HG03039 (cell line): ENCODE measurements around the gene TIMP2.
"Not testable (repeated sequence)": the region's sequence is repeated elsewhere in the genome, so short reads cannot be mapped to it uniquely, and the experiment has no call there.

ENCODE experiments used
- ATAC-seq: cut with Tn5 transposase; IDR thresholded peaks from one replicate; pipeline ENCODE4 v1.9.1; 2021; ENCODE audit warnings: mild to moderate bottlenecking, moderate library complexity; ENCODE audit not compliant: unreplicated experiment

TIMP2 gene

GRCh38 chr17:78908426-78908825, 16.8 kb downstream of the TIMP2 start:
- ATAC-seq, result no peak

DNA sequence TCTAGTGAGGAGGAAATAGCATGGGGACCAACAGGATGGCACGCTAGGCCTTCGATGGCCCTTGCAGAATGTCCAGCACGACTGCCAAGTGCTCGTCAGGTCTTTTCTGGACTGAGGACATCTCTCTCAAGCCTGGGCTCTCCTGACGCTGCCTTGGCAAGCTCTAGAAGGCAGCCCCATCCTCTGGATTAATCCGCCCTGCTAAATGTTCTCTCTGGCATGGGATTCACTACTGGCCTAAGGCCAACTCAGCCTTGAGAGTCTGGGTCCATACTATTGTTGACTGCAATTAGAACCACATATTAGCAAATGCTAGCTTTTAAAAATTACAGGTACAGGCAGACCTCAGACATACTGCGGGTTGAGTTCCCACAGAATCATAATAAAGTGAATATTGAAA, 19.6 kb downstream of the TIMP2 start:
- ATAC-seq, result no peak

GRCh38 chr17:78905116-78905515, 20.1 kb downstream of the TIMP2 start:
- no peak for ATAC-seq

GRCh38 chr17:78904371-78904770, 20.8 kb downstream of the TIMP2 start:
- no peak for ATAC-seq

GRCh38 chr17:78903101-78903779, 21.9 kb downstream of the TIMP2 start, which contains the start of gene CEP295NL:
Gene CEP295NL, minus strand, starts transcription at chr17:78903201. Its CDS starts 1,373 bp downstream, at chr17:78901828.
- ATAC-seq, result no peak

DNA sequence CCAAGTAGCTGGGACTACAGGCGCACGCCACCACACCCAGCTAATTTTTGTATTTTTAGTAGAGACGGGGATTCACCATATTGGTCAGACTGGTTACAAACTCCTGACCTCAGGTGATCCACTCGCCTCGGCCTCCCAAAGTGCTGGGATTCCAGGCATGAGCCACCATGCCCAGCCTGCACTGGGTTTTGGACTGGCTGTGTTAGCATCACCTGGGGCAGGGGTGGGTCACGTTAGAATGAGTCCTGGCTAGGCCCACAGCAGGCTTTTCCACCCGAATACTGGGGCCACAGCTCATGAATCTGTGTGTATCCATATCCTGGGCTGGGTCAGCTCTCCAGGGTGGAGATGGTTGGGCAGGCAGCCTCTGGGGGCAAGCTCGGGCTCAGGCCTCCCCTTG, 23.0 kb downstream of the TIMP2 start:
- ATAC-seq, result not testable (repeated sequence)

DNA sequence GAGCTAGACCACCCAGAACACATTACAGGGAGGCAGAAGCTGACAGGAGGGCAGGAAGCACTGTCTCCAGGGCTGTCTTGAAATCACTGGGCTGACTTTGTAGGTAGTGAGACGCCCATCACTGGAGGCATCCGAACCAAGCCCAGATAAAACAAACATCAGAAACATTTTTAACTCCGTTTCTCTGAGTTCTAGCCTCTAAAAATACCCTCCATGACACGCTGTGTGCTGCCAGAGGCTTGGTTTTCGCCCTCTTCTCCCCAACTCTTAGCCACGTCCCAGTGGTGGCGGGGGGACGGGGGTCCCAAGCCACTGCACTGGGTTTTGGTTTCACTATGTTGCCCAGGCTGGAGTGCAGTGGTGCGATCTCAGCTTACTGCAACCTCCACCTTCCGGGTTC, 23.4 kb downstream of the TIMP2 start:
- no peak for ATAC-seq

DNA sequence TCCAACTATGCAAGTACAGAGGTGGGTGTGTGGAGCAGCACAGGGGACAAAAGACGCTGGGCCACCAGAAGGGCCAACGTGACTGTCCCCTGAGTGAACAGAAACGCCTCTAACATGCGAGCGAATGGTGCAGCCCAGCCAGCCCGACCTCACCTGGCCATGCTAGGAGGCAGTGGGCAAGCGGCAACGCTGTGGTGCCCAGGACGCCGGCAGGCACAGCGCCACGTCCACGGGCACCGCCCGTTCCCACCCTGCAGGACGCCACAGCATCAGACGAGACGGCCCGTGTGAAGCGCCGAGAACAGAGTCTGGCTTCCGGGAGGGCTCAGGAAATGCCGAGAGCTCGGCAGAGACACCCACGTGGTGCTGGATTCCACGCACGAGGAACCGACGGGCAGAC, 24.4 kb downstream of the TIMP2 start:
- ATAC-seq, result no peak

- no peak for ATAC-seq
Observed at GRCh38 chr17:78899361-78900260, 25.6 kb downstream of the TIMP2 start.

- no peak for ATAC-seq
Observed at GRCh38 chr17:78898947-78899346, 26.2 kb downstream of the TIMP2 start.

DNA sequence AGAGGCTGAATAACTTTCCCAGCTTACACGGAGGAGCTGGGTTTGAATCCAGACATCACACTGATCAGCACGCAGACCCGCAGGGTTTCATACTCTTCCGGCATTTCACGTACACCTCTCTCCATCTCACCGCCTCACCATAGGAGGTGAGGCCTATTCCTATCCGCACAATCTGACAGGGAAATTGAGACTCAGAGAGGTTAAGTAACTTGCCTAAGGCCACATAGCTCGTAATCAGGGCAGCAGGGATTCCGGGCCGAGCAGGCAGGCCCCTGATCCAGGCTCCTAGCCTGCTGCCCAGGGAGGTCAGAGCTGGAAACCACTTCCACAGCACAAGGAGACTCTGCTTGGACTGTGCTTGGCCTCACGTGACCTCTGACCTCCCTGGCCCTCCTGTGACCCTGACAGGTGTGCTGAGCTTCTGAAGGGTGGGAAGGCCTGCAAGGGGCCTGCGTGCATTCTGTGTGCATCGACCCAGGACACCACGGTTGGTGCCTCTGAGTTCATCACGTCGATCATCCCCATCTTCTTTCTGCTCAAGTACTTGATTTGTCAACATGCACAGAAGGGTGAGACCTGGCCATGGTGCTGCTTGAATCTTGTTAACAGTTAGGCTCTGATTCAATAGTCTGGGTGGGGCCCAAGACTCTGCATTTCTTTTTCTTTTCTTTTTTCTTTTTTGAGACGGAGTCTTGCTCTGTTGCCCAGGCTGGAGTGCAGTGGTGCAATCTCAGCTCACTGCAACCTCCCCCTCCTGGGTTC, 26.9 kb downstream of the TIMP2 start:
- ATAC-seq, result no peak

DNA sequence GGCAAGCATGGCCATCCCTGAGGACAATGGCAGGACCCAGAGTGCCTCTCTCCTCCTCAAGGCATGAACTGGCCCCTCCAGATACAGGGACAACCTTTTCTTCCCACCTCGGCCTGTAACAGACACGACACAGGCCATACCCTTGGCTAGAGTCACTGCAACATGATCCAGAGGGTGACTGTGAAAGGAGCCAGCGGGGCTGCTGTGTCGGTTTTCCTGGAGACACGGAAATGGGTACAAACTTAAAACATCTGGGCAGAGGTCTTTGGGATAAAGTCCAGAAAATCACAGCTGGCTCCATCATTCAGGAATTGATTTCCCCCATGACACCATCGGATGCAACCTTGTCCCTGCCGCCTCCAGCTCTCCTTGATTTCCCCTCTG, 27.5 kb downstream of the TIMP2 start:
- ATAC-seq, result no peak

GRCh38 chr17:78896834-78897663, 28.1 kb downstream of the TIMP2 start:
- ATAC-seq, result no peak

DNA sequence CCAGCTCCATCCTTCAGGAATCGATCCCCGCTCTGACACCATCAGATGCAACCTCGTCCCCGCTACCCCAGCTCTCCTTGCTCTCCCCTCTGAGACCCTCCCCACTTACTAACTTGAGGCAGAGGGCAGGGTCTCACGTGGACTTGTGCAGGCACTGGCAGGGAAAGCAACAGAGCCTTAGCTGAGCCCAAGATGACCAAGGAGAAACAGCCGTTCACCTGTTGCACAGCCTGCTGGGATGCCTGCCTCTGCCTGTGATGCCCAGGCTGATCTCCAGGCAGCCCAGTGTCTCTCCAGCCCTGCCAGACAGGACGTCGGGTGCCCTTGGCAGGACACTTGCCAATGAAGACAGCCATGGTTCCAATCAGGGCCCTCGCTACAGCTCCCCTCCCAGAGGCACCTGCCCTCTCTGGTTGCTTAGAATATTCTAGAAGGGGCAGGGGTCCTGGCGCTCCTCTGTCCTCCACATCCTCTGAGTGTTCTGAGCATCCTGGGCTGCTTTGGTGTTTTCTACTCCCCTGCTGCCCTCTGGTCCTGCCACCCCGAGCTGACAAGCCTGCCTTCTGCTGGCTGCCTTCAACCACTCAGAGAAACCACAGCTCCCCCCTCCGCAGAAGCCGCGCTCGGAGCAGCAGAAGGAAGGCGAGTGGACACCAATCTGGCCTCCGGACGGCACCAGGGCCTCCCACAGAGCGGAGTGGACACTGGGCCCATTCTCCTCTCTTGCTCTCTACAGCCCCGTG, 28.9 kb downstream of the TIMP2 start:
- ATAC-seq, result no peak

DNA sequence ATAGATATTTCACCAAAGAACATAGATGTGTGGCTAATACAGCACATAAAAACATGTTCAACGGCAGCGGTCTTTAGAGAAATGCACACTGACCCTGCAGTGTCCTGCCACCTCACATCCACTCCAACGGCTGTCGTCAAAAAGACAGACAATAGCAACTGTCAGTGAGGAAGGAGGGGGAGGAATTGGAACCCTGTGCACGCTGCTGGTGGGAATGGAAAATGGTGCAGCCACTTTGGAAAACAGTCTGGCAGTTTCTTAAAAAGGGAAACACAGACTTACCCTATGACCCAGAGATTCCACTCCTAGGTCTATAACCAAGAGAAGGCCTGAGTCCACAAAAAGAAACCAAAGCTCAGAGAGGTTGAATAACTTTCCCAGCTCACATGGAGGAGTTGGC, 29.9 kb downstream of the TIMP2 start:
- ATAC-seq, result no peak

DNA sequence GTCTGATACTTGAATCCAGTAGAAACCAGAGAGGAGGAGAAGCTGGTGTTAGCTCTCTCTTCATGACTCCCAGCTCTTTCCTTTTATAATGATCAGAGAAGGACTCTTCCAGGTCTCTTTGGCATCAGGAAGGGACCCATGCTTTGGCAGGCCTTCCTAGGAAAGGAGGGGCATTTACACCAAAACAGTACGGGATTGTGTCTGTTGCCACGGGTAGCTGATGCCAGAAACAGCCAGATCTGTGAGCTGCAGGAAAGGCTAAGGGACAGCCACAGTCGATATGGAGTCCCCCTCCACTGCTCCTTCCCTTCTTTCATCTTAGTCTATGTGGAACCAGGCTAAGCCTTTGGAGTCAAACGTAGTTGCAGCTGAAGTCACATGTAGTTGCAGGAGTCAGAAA, 31.5 kb downstream of the TIMP2 start:
- no peak for ATAC-seq

GRCh38 chr17:78892936-78893379, 32.2 kb downstream of the TIMP2 start:
- no peak for ATAC-seq

DNA sequence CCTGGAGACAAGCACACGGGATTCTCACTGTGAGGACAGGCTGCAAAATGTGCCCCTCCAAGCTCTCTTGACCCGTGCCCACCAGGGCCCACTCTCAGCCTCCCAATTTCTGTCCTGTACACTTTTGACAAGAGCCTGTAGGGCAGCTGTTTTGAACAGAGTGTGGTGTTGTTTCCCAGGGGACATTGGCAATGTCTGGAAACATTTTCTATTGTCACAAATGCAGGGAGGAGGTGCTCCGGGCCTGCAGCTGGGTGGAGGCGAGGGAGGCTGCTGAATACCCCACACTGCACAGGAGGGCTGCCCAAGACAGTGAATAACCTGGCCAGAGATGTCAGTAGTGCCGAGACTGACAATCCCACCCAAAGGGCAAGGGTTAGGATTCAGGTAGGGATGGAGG, 32.7 kb downstream of the TIMP2 start:
- no peak for ATAC-seq

DNA sequence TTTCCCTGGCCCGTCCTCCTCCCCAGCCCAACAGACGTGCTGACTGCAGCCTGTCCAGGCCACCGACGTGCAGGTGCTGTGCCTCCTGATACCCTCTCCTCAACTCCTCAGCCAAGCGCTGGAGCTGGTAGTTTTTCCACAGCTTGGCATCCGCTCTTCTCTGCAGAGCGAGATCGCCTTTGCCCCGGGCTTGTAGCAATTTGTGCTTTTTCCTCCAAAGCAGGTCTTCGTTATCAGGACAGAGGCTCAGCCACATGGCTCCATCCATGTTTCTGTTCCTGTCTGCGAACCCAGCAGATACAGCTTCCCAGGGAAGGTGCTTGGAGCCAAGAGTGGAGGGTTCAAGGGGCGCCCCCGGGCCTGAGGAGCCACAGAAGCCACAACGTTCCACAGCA, 33.1 kb downstream of the TIMP2 start:
- no peak for ATAC-seq
